ENCODE data around the gene TERC. TPM values are rescaled to one million over a fixed set of nuclear protein-coding genes. Genes with fewer than 3 reads are reported as not detected.

The TERC gene
- polyA plus RNA-seq, 1 donor from 2014 or later: not detected

- Histone ChIP-seq H3K36me3 (ENCODE audit: insufficient read depth, low read length) (no peaks in the 10 kb centered on the region), H2AFZ (ENCODE audit: low read depth, low read length) (no peak overlapping the region), H3K4me2 (ENCODE audit: low read length) (no peak overlapping the region), H3K79me2 (replicated peaks; ENCODE audit: insufficient read depth, low read length) (no peaks in the 10 kb centered on the region), H3K4me3 (ENCODE audit: low read length) (no peak overlapping the region), H3F3A (ENCODE audit: insufficient read depth, low read length, poor library complexity, severe bottlenecking) (no peaks in the 10 kb centered on the region), H4K20me1 (ENCODE audit: insufficient read depth) (no peaks in the 10 kb centered on the region), H3K9ac (ENCODE audit: low read length) (no peak overlapping the region), H3K9me2 (ENCODE audit: insufficient read depth, low read length) (no peaks in the 10 kb centered on the region), H3K9me3 (ENCODE audit: low read length) (no peaks in the 10 kb centered on the region), H3K27me3 (ENCODE audit: insufficient read depth, low read depth, low read length) (no peaks in the 10 kb centered on the region), H3K27ac (ENCODE audit: low read length) (no peak overlapping the region)
- no peak for TF ChIP-seq EZH2 (IDR thresholded peaks at IDR 0.05; ENCODE audit: borderline replicate concordance, insufficient read depth, low read length, poor library complexity, severe bottlenecking)
- no peak for TF ChIP-seq EP300 (conservative IDR thresholded peaks at IDR 0.05; ENCODE audit: poor library complexity, severe bottlenecking)
- TF ChIP-seq SMC3 (conservative IDR thresholded peaks at IDR 0.05; ENCODE audit: poor library complexity): no peak
- no peak for TF ChIP-seq TAF1 (IDR thresholded peaks at IDR 0.05; ENCODE audit: low read depth)
- TF ChIP-seq CTCF (IDR thresholded peaks at IDR 0.05; ENCODE audit: poor library complexity, severe bottlenecking): no peak
- no peak for TF ChIP-seq POLR2AphosphoS5 (IDR thresholded peaks at IDR 0.05)
- no peak for TF ChIP-seq RAD21 (conservative IDR thresholded peaks at IDR 0.05)
- TF ChIP-seq REST (IDR thresholded peaks at IDR 0.05; ENCODE audit: borderline replicate concordance): no peak
- TF ChIP-seq MXI1 (conservative IDR thresholded peaks at IDR 0.05; ENCODE audit: poor library complexity, severe bottlenecking): no peak
These were observed 13.0 kb downstream of the TERC start for GRCh38 chr3:169751875-169752274.

GRCh38 chr3:169750665-169751064, 14.2 kb downstream of the TERC start:
- no peak overlapping the region for H3K27ac ChIP-seq (ENCODE audit: low read length)
- no peaks in the 10 kb centered on the region for H3F3A ChIP-seq (ENCODE audit: insufficient read depth, low read length, poor library complexity, severe bottlenecking)
- no peaks in the 10 kb centered on the region for H3K79me2 ChIP-seq (replicated peaks; ENCODE audit: insufficient read depth, low read length)
- H3K27me3 ChIP-seq (ENCODE audit: insufficient read depth, low read depth, low read length): no peaks in the 10 kb centered on the region
- H2AFZ ChIP-seq (ENCODE audit: low read depth, low read length): no peak overlapping the region
- no peak overlapping the region for H3K4me2 ChIP-seq (ENCODE audit: low read length)
- H4K20me1 ChIP-seq (ENCODE audit: insufficient read depth): no peaks in the 10 kb centered on the region
- TF ChIP-seq SMC3 (conservative IDR thresholded peaks at IDR 0.05; ENCODE audit: poor library complexity) (no peak), EZH2 (IDR thresholded peaks at IDR 0.05; ENCODE audit: borderline replicate concordance, insufficient read depth, low read length, poor library complexity, severe bottlenecking) (no peak), CTCF (IDR thresholded peaks at IDR 0.05; ENCODE audit: poor library complexity, severe bottlenecking) (no peak), POLR2AphosphoS5 (IDR thresholded peaks at IDR 0.05) (no peak), EP300 (conservative IDR thresholded peaks at IDR 0.05; ENCODE audit: poor library complexity, severe bottlenecking) (no peak), RAD21 (conservative IDR thresholded peaks at IDR 0.05) (no peak), REST (IDR thresholded peaks at IDR 0.05; ENCODE audit: borderline replicate concordance) (no peak), MXI1 (conservative IDR thresholded peaks at IDR 0.05; ENCODE audit: poor library complexity, severe bottlenecking) (no peak), TAF1 (IDR thresholded peaks at IDR 0.05; ENCODE audit: low read depth) (no peak)
- no peaks in the 10 kb centered on the region for H3K36me3 ChIP-seq (ENCODE audit: insufficient read depth, low read length)
- H3K9ac ChIP-seq (ENCODE audit: low read length): no peak overlapping the region
- H3K9me3 ChIP-seq (ENCODE audit: low read length): no peaks in the 10 kb centered on the region
- no peak overlapping the region for H3K4me3 ChIP-seq (ENCODE audit: low read length)
- H3K9me2 ChIP-seq (ENCODE audit: insufficient read depth, low read length): no peaks in the 10 kb centered on the region
